A673 (cell line): ENCODE measurements around the gene C2orf76.

Experiments used
- CTCF ChIP-seq: fragments of 300-800, 200-600 bp; sonication (generic); conservative IDR thresholded peaks from 2 replicates; pipeline ENCODE4 v1.5.1; 2017; ENCODE audit warnings: low read depth, mild to moderate bottlenecking, antibody characterized with exemption, low read length, moderate library complexity, mixed read lengths
- EZH2 ChIP-seq: fragments of 200-600 bp; sonication (generic); IDR thresholded peaks from 2 replicates; pipeline ENCODE4 v1.6.1; 2017; ENCODE audit warnings: borderline replicate concordance, low read depth, mild to moderate bottlenecking, mixed read lengths, antibody characterized with exemption, low read length; ENCODE audit not compliant: poor library complexity, severe bottlenecking

DNA sequence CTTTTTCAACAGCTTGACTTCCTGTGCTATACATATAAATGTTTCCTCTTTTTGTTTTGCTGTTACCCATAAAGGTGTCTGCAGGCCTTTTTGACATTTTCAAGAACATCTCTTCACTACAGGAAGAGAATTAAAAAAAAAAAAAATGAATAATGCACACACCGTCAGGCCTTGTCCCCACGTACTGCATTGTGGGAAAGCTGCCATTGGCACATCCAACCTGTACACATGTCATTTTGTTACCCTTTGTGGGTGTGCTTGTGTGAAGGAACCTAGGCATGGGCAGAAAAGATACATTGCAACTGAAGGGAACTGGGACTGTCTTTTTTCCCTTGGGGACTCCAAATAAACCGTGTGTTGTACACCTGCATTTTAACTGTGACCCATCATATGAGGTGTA is 48.3 kb upstream of the C2orf76 start:
- no peak for TF ChIP-seq CTCF
- TF ChIP-seq EZH2 = no peak
